ENCODE data around the gene FRMD4A. TPM values are rescaled to one million over a fixed set of nuclear protein-coding genes. Genes with fewer than 3 reads are reported as not detected.

FRMD4A gene
- total and polyA plus RNA-seq, 2 experiments from 2014 or later = 3.7 to 12.6 TPM

GRCh38 chr10:14253079-14253478 is 77.6 kb downstream of the FRMD4A start:
- H3K4me3 ChIP-seq = no peak overlapping the region
- no peak for TF ChIP-seq CTCF (IDR thresholded peaks at IDR 0.05; ENCODE audit: low read depth, low read length)
- no peaks in the 10 kb centered on the region for H3K27me3 ChIP-seq
- no peak overlapping the region for H3K27ac ChIP-seq
- no peak for DNase-seq (ENCODE audit: low read depth in 1 of 2, low spot score in 1 of 2)
- H3K4me1 ChIP-seq (ENCODE audit: low read depth) = no peaks in the 10 kb centered on the region
- H3K9me3 ChIP-seq (ENCODE audit: low read depth) = no peaks in the 10 kb centered on the region
- H3K36me3 ChIP-seq = no peaks in the 10 kb centered on the region

GRCh38 chr10:14250496-14251076 is 80.1 kb downstream of the FRMD4A start:
- no peak overlapping the region for H3K4me3 ChIP-seq
- no peaks in the 10 kb centered on the region for H3K27me3 ChIP-seq
- no peaks in the 10 kb centered on the region for H3K36me3 ChIP-seq
- H3K27ac ChIP-seq = no peak overlapping the region
- H3K9me3 ChIP-seq (ENCODE audit: low read depth) = no peaks in the 10 kb centered on the region
- TF ChIP-seq CTCF (IDR thresholded peaks at IDR 0.05; ENCODE audit: low read depth, low read length) = no peak
- H3K4me1 ChIP-seq (ENCODE audit: low read depth) = no peaks in the 10 kb centered on the region
- DNase-seq (ENCODE audit: low read depth in 1 of 2, low spot score in 1 of 2) = no peak

GRCh38 chr10:14247377-14248116 is 83.2 kb downstream of the FRMD4A start:
- H3K4me1 ChIP-seq (ENCODE audit: low read depth) = no peaks in the 10 kb centered on the region
- no peak overlapping the region for H3K27ac ChIP-seq
- no peak for TF ChIP-seq CTCF (IDR thresholded peaks at IDR 0.05; ENCODE audit: low read depth, low read length)
- no peak overlapping the region for H3K4me3 ChIP-seq
- H3K36me3 ChIP-seq = no peaks in the 10 kb centered on the region
- no peaks in the 10 kb centered on the region for H3K9me3 ChIP-seq (ENCODE audit: low read depth)
- DNase-seq (ENCODE audit: low read depth in 1 of 2, low spot score in 1 of 2) = peak in 1 of 2 donors; percentile 31
- no peaks in the 10 kb centered on the region for H3K27me3 ChIP-seq

GRCh38 chr10:14244801-14245211 is 85.9 kb downstream of the FRMD4A start:
- no peaks in the 10 kb centered on the region for H3K36me3 ChIP-seq
- H3K27ac ChIP-seq = no peak overlapping the region
- H3K9me3 ChIP-seq (ENCODE audit: low read depth) = no peaks in the 10 kb centered on the region
- H3K27me3 ChIP-seq = no peaks in the 10 kb centered on the region
- DNase-seq (ENCODE audit: low read depth in 1 of 2, low spot score in 1 of 2) = peak in 1 of 2 donors; percentile 40
- no peaks in the 10 kb centered on the region for H3K4me1 ChIP-seq (ENCODE audit: low read depth)
- TF ChIP-seq CTCF (IDR thresholded peaks at IDR 0.05; ENCODE audit: low read depth, low read length) = no peak
- no peak overlapping the region for H3K4me3 ChIP-seq

- Histone ChIP-seq H3K27me3 (no peaks in the 10 kb centered on the region), H3K4me1 (ENCODE audit: low read depth) (no peaks in the 10 kb centered on the region), H3K36me3 (no peaks in the 10 kb centered on the region), H3K4me3 (no peak overlapping the region), H3K27ac (no peak overlapping the region), H3K9me3 (ENCODE audit: low read depth) (no peaks in the 10 kb centered on the region)
- peak; percentile 26 for TF ChIP-seq CTCF (IDR thresholded peaks at IDR 0.05; ENCODE audit: low read depth, low read length)
- DNase-seq (ENCODE audit: low read depth in 1 of 2, low spot score in 1 of 2) = peak in 1 of 2 donors; percentile 2
Measured at GRCh38 chr10:14244147-14244546, 86.6 kb downstream of the FRMD4A start.
